CD14-positive monocyte (primary cell): Measurements from ENCODE around the gene INKA1. TPM values are rescaled to one million over a fixed set of nuclear protein-coding genes. Genes with fewer than 3 reads are reported as not detected.

Source experiments
- DNase-seq, 3 donors: peaks; one replicate each; pipeline ENCODE4 v3.0.0-alpha.2; 2011 to 2022
- H2AFZ ChIP-seq: 2 replicates; pipeline ENCODE4 v1.6.0; 2012; ENCODE audit warnings: mild to moderate bottlenecking, low read depth, low read length, inconsistent platforms; ENCODE audit not compliant: insufficient read depth, poor library complexity, severe bottlenecking
- H3K27ac ChIP-seq, 2 donors: 1 replicate in 1 of 2; 2 replicates in 1 of 2; pipeline ENCODE4 v1.5.1; 2012 to 2013; ENCODE audit warnings: low read length in 2 of 2, control low read depth in 1 of 2, inconsistent platforms in 1 of 2, low read depth in 1 of 2, mild to moderate bottlenecking in 1 of 2
- H3K27me3 ChIP-seq, 2 donors: one replicate each; pipeline versions ENCODE4 v1.6.0 to v1.6.1; 2011 to 2013; ENCODE audit warnings: low read length in 2 of 2; ENCODE audit not compliant: control insufficient read depth in 2 of 2, insufficient read depth in 2 of 2
- H3K36me3 ChIP-seq, 2 donors: replicated peaks in 1 of 2; 1 replicate in 1 of 2; 2 replicates in 1 of 2; pipeline versions ENCODE4 v1.5.1 to v1.6.1; 2012 to 2013; ENCODE audit warnings: low read length in 2 of 2, control low read depth in 1 of 2, inconsistent platforms in 1 of 2, mild to moderate bottlenecking in 1 of 2; ENCODE audit not compliant: insufficient read depth in 2 of 2, control insufficient read depth in 1 of 2
- H3K4me1 ChIP-seq, 2 donors: 1 replicate in 1 of 2; 2 replicates in 1 of 2; pipeline versions ENCODE4 v1.5.1 to v1.6.1; 2012 to 2013; ENCODE audit warnings: low read length in 2 of 2, control low read depth in 1 of 2, inconsistent platforms in 1 of 2, mild to moderate bottlenecking in 1 of 2, moderate library complexity in 1 of 2; ENCODE audit not compliant: insufficient read depth in 2 of 2, control insufficient read depth in 1 of 2
- H3K4me2 ChIP-seq: replicated peaks from 2 replicates; pipeline ENCODE3; 2012; ENCODE audit warnings: low read length, moderate library complexity, mild to moderate bottlenecking; ENCODE audit not compliant: poor library complexity, severe bottlenecking; ENCODE audit errors: extremely low read depth
- H3K4me3 ChIP-seq, 3 experiments: fragments of 200-600 bp in 1 of 3; sonication (generic) in 1 of 3; replicated peaks in 1 of 3; 1 replicate in 2 of 3; 2 replicates in 1 of 3; pipeline ENCODE4 v1.5.1; 2011 to 2013; ENCODE audit warnings: low read length in 3 of 3, mild to moderate bottlenecking in 3 of 3, control low read depth in 2 of 3, low read depth in 2 of 3, inconsistent platforms in 1 of 3, moderate library complexity in 1 of 3
- H3K79me2 ChIP-seq: 2 replicates; pipeline ENCODE4 v1.6.0; 2012; ENCODE audit warnings: mild to moderate bottlenecking, control low read depth, inconsistent platforms, low read length, moderate library complexity; ENCODE audit not compliant: insufficient read depth
- H3K9ac ChIP-seq: 2 replicates; pipeline ENCODE4 v1.6.0; 2017; ENCODE audit warnings: low read length, mild to moderate bottlenecking; ENCODE audit not compliant: insufficient read depth, poor library complexity, severe bottlenecking
- H3K9me3 ChIP-seq, 2 donors: replicated peaks in 1 of 2; 1 replicate in 1 of 2; 2 replicates in 1 of 2; pipeline versions ENCODE4 v1.5.1 to v1.6.1; 2012 to 2013; ENCODE audit warnings: low read length in 2 of 2, control low read depth in 1 of 2; ENCODE audit not compliant: control insufficient read depth in 1 of 2, insufficient read depth in 1 of 2
- H4K20me1 ChIP-seq: 2 replicates; pipeline ENCODE4 v1.6.0; 2012; ENCODE audit warnings: mild to moderate bottlenecking, low read length, control low read depth, moderate library complexity; ENCODE audit not compliant: insufficient read depth
- H3K27ac Mint-ChIP-seq, 7 donors: one replicate each; pipeline ENCODE4 v1.8.0; 2020; ENCODE audit warnings: mild to moderate bottlenecking in 7 of 7, mixed read lengths in 7 of 7, moderate library complexity in 6 of 7, inconsistent platforms in 2 of 7
- H3K27me3 Mint-ChIP-seq, 3 donors: one replicate each; pipeline ENCODE4 v1.8.0; 2021 to 2022; ENCODE audit warnings: low read depth in 3 of 3, mild to moderate bottlenecking in 3 of 3, mixed read lengths in 3 of 3, moderate library complexity in 3 of 3, inconsistent platforms in 1 of 3
- H3K36me3 Mint-ChIP-seq, 2 donors: one replicate each; pipeline ENCODE4 v1.8.0; 2020; ENCODE audit warnings: mixed read lengths in 2 of 2, inconsistent platforms in 1 of 2, mild to moderate bottlenecking in 1 of 2
- H3K4me1 Mint-ChIP-seq: one replicate; pipeline ENCODE4 v1.8.0; 2020; ENCODE audit warnings: mild to moderate bottlenecking, mixed read lengths
- H3K4me3 Mint-ChIP-seq, 2 donors: one replicate each; pipeline ENCODE4 v1.8.0; 2020; ENCODE audit warnings: mild to moderate bottlenecking in 2 of 2, mixed read lengths in 2 of 2, moderate library complexity in 1 of 2
- H3K9me3 Mint-ChIP-seq, 7 donors: one replicate each; pipeline ENCODE4 v1.8.0; 2020 to 2022; ENCODE audit warnings: mixed read lengths in 7 of 7, mild to moderate bottlenecking in 6 of 7, moderate library complexity in 6 of 7, inconsistent platforms in 2 of 7
- CTCF ChIP-seq: fragments of 200-600 bp; IDR thresholded peaks from one replicate; pipeline ENCODE4 v1.8.0; 2022; ENCODE audit warnings: antibody characterized with exemption, mild to moderate bottlenecking
- WGBS: methylation state at CpG from one replicate; pipeline ENCODE4 v1.1.5; 2013; ENCODE audit warnings: missing lambda C conversion rate; ENCODE audit not compliant: insufficient coverage; 5-methylcytosine and 5-hydroxymethylcytosine counted together
- intact Hi-C, 2 donors: fragments of 100-400 bp; cut with micrococcal nuclease; formaldehyde crosslinking; loops; one replicate each; pipeline versions ENCODE4 v1.15.0 to v1.15.1; 2023
- polyA plus RNA-seq, 3 donors: library from polyadenylated mRNA; depleted of rRNA in 1 of 3; unstranded in 2 of 3; stranded (reverse) in 1 of 3; fragments of 300-500 nt in 2 of 3; fragments of >200 nt in 1 of 3; fragmentation: Illumina TruSeq in 2 of 3; gene quantifications; 1 replicate in 2 of 3; 2 replicates in 1 of 3; pipeline ENCODE4 v1.2.3, GENCODE V29; 2012 to 2021

Gene INKA1
- polyA plus RNA-seq, 3 donors, result 0.43 to 1.3 (median 1.3) TPM

- H3K36me3 ChIP-seq, result peaks cover 2 to 16% of the 10 kb centered on the region in 2 donors
- no peak overlapping the region for H3K9ac ChIP-seq
- H3K4me3 ChIP-seq, result no peak overlapping the region
- Mint-ChIP-seq H3K36me3 (peaks cover 13 to 35% of the 10 kb centered on the region in 2 donors), H3K4me3 (no peak overlapping the region), H3K27ac (peak overlapping the region in 1 of 7 donors; percentile 66), H3K4me1 (peaks cover 11% of the 10 kb centered on the region), H3K27me3 (no peaks in the 10 kb centered on the region), H3K9me3 (peaks cover 0 to 2% (median 0%) of the 10 kb centered on the region in 7 donors)
- H3K27ac ChIP-seq, result no peak overlapping the region
- H3K79me2 ChIP-seq, result peaks cover 91% of the 10 kb centered on the region
- no peak for TF ChIP-seq CTCF
- intact Hi-C loops, result no loop called here
- H2AFZ ChIP-seq, result no peak overlapping the region
- WGBS, result no CpG with 5 or more reads among the region's 1 CpG
- no peaks in the 10 kb centered on the region for H3K27me3 ChIP-seq
- peaks cover 98% of the 10 kb centered on the region for H4K20me1 ChIP-seq
- no peak for DNase-seq
- no peak overlapping the region for H3K4me2 ChIP-seq
- no peaks in the 10 kb centered on the region for H3K9me3 ChIP-seq
- H3K4me1 ChIP-seq, result peaks cover 0 to 5% of the 10 kb centered on the region in 2 donors
These were observed 43.8 kb upstream of the INKA1 start for GRCh38 chr3:49759226-49759625.

GRCh38 chr3:49761661-49762060 is 41.4 kb upstream of the INKA1 start:
- Histone ChIP-seq H3K4me1 (peaks cover 0 to 5% of the 10 kb centered on the region in 2 donors), H3K79me2 (peaks cover 91% of the 10 kb centered on the region)

More at GRCh38 chr3:49761661-49762060, 41.4 kb upstream of the INKA1 start:
- no peak for TF ChIP-seq CTCF
- Mint-ChIP-seq H3K9me3 (peaks cover 0 to 2% (median 0%) of the 10 kb centered on the region in 7 donors), H3K4me3 (no peak overlapping the region), H3K27ac (peak overlapping the region in 3 of 7 donors; percentile 25 to 52 (median 28)), H3K4me1 (peaks cover 10% of the 10 kb centered on the region), H3K27me3 (no peaks in the 10 kb centered on the region), H3K36me3 (peaks cover 13 to 47% of the 10 kb centered on the region in 2 donors)
- Histone ChIP-seq H3K9me3 (no peaks in the 10 kb centered on the region), H3K27ac (peak overlapping the region in 1 of 2 donors; percentile 26), H3K4me2 (no peak overlapping the region), H3K9ac (no peak overlapping the region), H4K20me1 (peaks cover 96% of the 10 kb centered on the region), H3K27me3 (no peaks in the 10 kb centered on the region), H3K36me3 (peaks cover 3 to 32% of the 10 kb centered on the region in 2 donors), H3K4me3 (no peak overlapping the region), H2AFZ (no peak overlapping the region)
- intact Hi-C loops, result loop anchor here in 1 of 2 donors (10.0 kb wide), 1 partner anchor 1597 kb away; no protein-coding TSS in a partner anchor
- no peak for DNase-seq
- WGBS, result 14% methylated on average over 1 of the region's 3 CpGs
